GM19025 (cell line): ENCODE measurements around the gene SV2B.
"Not testable (repeated sequence)": the region's sequence is repeated elsewhere in the genome, so short reads cannot be mapped to it uniquely, and the experiment has no call there.

ENCODE experiments used
- ATAC-seq: cut with Tn5 transposase; IDR thresholded peaks from one replicate; pipeline ENCODE4 v1.9.1; 2021; ENCODE audit warnings: mild to moderate bottlenecking, low read depth, moderate library complexity; ENCODE audit not compliant: unreplicated experiment

Gene SV2B, protein sequence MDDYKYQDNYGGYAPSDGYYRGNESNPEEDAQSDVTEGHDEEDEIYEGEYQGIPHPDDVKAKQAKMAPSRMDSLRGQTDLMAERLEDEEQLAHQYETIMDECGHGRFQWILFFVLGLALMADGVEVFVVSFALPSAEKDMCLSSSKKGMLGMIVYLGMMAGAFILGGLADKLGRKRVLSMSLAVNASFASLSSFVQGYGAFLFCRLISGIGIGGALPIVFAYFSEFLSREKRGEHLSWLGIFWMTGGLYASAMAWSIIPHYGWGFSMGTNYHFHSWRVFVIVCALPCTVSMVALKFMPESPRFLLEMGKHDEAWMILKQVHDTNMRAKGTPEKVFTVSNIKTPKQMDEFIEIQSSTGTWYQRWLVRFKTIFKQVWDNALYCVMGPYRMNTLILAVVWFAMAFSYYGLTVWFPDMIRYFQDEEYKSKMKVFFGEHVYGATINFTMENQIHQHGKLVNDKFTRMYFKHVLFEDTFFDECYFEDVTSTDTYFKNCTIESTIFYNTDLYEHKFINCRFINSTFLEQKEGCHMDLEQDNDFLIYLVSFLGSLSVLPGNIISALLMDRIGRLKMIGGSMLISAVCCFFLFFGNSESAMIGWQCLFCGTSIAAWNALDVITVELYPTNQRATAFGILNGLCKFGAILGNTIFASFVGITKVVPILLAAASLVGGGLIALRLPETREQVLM

DNA sequence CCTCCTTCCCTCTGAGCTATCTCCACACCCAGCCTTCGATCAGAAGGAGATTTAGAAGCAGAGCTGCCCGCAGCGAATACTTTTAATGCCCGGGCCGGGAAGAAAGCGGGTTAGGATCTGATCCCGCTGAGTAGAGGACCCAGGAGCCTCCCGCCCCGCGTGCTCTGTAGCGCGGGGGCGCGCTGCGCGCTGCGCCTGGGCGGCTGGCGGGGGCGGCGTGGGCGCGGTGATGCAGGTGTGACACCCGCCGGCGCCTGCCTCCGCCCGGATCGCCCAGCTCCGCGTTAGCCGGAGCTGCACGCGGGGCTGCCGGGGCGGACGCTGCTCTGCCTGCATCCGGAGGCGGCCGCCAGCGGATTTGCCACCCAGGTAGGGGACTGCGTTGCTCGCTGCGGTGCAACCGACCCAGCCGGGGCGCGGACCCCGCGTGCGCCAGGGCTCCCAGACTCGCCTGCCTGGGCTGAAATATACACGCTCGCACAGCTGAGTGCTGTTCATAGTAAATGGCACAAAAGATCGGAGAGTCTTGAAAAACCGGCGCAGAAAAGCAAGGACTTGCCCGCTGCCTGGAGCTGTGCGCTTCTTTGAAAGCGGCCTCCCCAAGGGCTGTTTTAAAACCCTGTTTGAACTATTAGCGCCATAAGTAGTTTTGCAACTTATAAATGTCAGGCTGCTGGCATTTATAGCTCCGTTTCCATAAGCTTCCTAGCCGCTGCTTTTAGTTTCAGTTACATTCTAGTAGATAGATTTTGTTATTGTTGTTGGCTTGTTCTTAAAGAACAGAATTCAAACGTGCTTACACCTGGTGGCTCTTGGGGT lies at the start of gene SV2B:
TSS of gene SV2B (plus strand) at position 263 of the 819 bp plus-strand sequence. CDS start 126,007 bp downstream, outside the sequence.
- ATAC-seq = peak; percentile 64

- no peak for ATAC-seq
Measured at GRCh38 chr15:91051248-91051647, 48.8 kb upstream of the SV2B start.

DNA sequence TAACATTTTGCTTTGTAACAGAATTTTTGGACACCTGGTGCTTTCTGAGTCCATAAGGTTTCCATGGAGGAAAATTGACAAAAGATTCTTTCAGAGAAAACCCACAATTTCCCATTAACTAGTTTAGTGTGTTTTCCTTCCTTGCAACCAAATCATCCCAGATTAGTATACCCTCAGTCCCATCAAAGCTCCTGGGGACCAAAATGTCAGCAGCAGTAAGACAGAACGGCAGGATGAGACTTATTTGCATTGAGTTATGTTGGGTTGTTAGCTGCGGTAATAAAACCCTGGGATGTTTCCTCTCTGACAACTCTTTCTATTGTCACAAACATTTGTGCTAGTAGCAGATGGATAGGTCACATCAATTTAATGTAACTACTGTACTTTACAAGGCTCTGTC lies 45.2 kb upstream of the SV2B start:
- no peak for ATAC-seq

DNA sequence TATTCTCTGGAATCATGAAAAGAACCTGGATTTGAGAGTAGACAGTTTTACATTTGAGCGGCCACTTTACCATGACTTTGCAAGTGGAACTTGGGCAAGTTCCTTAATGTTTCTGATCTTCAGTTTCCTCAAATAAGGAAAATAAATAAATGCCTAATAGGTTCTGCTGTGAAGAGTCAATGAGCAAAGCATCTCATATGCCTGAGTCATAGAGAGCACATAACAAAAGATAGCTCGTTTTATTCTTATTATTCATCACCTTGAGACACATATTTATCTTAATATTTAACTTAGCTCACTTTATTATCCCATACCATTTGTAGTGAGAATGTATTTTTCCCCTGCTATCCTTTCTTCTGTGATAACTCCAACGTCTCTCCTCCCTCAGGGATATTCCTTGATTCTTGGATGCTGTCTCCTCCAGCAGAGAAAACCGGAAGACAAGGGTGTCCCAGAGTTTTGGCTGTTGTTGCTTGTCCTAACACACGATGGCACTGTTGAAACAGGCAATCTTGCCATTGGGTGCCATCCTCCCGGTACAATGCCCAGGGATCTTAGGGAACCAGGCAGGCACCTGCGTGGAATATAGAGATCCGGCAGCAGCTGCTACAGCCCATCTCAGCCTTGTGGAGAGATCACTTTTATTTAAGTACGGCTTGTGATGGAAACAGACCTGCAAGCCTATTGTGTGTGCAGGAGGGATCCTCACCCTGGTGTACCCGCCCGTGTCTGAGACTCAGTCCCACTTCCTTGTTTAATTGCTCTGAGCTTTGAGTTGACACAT lies 44.3 kb upstream of the SV2B start:
- ATAC-seq = no peak

GRCh38 chr15:91061230-91061629 lies 38.8 kb upstream of the SV2B start:
- ATAC-seq = no peak

DNA sequence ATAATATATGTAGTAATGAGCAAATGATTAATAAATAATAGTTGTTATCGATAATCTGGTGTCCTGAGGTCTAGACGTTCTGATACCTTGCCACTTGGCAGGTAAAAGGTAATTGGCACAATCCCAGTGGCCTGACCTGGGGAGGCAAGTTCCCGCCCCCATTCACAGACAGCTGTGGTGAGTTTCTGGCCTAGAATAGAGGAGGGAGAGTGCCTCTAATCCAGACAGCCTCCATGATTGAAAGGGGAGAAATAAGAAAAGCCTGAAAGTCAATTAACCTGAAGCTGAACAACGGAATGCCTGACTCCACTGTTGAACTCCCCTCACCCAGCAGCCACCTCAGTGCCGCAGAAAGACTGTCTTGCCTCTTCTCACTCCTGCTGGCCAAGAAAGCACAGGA lies 38.1 kb upstream of the SV2B start:
- ATAC-seq = no peak

- ATAC-seq = no peak
Measured at GRCh38 chr15:91065505-91065904, 34.6 kb upstream of the SV2B start.

DNA sequence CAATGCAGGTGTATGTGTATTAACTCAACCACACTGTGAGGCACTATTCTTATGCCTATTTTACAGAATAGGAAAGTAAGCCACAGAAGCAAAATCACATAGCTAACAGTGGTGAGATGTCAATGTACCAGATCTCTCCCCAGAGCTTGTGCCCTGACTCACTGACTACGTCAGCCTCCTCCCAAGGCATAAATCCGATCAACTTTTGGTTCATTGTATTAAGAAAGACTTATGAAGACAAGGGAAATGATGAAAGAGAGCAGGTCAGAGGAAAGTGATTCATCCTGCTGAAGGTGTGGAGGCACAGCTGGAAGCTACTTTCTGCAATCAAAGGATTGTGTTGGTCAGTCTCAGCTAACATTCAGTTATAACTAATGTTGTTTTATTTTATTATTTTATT lies 33.0 kb upstream of the SV2B start:
- no peak for ATAC-seq

GRCh38 chr15:91068436-91068835 lies 31.6 kb upstream of the SV2B start:
- ATAC-seq = no peak

GRCh38 chr15:91068966-91069365 lies 31.1 kb upstream of the SV2B start:
- no peak for ATAC-seq

- no peak for ATAC-seq
Measured at GRCh38 chr15:91070872-91071271, 29.2 kb upstream of the SV2B start.

- ATAC-seq = no peak
Measured at GRCh38 chr15:91072161-91072560, 27.9 kb upstream of the SV2B start.

DNA sequence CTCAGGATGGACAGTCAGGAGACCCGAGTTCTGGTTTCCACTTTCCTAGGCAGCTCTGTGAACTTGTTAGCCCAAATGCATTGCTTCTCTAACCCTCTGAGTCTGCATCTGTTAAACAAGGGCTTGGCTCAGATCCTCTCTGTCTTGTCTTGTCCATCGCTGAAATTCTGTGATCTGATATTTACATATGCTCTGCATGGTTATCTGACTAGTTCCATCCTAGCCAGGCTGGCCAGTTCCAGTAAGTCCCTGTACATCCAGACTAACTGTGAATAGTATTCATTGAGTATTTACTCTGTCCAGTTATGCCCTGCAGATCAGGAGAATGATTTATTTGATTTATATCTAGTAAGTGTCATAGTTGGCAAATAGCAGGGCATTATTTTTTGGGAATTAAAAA lies 27.0 kb upstream of the SV2B start:
- no peak for ATAC-seq

DNA sequence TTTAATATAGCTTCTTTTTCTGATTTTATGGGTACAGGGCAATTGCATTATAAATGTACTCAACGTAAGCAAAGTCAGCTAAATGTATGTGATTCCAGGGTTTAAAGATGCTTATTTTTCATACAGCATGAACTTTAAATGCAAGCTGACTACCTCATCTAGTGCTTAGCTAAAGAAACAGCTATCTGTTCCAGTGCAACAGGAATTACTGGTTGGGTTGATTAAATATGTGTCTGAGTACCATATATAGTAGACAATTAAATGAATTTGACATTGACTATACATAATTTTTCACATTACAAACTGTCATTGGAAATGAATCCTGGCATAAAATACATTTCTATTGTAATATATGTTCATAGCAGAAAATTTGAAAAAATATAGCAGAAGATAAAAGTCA lies 26.3 kb upstream of the SV2B start:
- ATAC-seq = no peak

GRCh38 chr15:91075739-91076138 lies 24.3 kb upstream of the SV2B start:
- no peak for ATAC-seq

DNA sequence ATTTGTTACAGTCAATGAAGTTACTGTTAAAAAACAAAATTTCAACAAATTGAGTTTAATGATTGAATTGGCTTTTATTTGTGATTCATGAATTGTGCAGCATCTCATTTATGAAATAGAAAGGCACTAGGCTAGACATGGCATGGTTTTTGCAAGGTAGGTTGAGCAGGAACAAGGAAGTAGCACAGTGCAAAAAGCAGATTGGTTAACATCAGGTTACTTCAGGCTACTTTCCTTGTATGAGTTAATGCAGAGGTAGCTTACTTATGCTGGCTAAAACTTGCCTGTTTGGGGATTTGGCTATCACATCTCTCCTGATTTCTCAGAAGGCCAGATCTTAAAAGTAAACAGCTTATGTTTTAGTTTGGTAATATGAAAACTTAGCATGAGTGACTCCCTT lies 23.0 kb upstream of the SV2B start:
- no peak for ATAC-seq

GRCh38 chr15:91093866-91094265 lies 6.2 kb upstream of the SV2B start:
- not testable (repeated sequence) for ATAC-seq

DNA sequence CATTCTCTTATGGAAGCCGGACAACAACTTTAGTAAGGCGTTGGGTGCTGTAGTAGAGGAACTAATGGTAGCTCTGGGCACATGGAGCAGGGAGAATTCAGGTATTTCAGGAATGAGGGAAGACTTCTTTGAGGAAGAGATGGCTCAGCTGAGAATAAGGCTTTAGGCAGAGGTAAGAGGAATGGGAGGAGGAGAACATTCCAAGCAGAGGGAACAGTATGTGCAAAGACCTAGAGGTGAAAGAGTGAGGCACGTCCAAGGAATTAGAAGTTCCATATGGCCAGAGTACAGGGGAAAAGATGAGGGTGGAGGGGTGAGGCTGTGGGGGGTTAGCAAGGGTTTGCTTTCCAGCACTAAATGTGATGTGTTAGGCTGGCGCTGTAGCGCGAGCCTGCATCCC lies 1.6 kb upstream of the SV2B start:
- ATAC-seq = no peak

DNA sequence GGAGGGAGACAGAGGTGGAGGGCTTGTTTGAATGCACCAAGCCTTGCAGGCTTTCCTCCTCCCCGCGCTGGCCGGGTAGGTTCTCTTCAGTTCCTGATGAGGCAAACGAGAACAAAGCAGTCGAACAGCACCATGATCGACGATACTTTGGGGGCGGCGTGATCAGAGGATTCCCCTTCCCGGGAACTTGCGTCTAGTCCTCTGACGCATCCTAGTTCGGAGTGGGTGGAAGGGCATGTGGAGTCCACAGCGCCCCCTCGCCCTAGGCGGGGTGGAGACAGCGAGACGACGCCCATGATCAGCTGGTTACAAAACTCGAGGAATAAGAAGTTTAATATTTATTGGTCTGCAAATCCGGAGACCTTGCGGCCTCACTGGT lies 452 bp upstream of the SV2B start:
- ATAC-seq = peak; percentile 12

- ATAC-seq = no peak
Measured at GRCh38 chr15:91100814-91101607, 954 bp downstream of the SV2B start.
